Esophagus (tissue), 2 donors: ENCODE data around the gene IKZF4. TPM values are rescaled to one million over a fixed set of nuclear protein-coding genes. Genes with fewer than 3 reads are reported as not detected.
"Not testable (repeated sequence)": the region's sequence is repeated elsewhere in the genome, so short reads cannot be mapped to it uniquely, and the experiment has no call there.

ENCODE experiments used
- H3K27ac ChIP-seq, 2 donors: one replicate each; pipeline ENCODE4 v1.5.1; 2013; ENCODE audit warnings: low read depth in 2 of 2, mild to moderate bottlenecking in 2 of 2, inconsistent platforms in 1 of 2, low read length in 1 of 2, moderate library complexity in 1 of 2
- H3K27me3 ChIP-seq, 2 donors: one replicate each; pipeline ENCODE4 v1.6.1; 2013; ENCODE audit warnings: low read length in 2 of 2, control low read depth in 1 of 2, mild to moderate bottlenecking in 1 of 2; ENCODE audit not compliant: insufficient read depth in 2 of 2, control insufficient read depth in 1 of 2
- H3K36me3 ChIP-seq, 2 donors: one replicate each; pipeline ENCODE4 v1.6.1; 2013; ENCODE audit warnings: low read length in 1 of 2; ENCODE audit not compliant: control insufficient read depth in 2 of 2, insufficient read depth in 2 of 2
- H3K4me1 ChIP-seq, 2 donors: one replicate each; pipeline ENCODE4 v1.6.1; 2013; ENCODE audit warnings: low read length in 1 of 2; ENCODE audit not compliant: control insufficient read depth in 2 of 2, insufficient read depth in 2 of 2
- H3K4me3 ChIP-seq, 2 donors: one replicate each; pipeline ENCODE4 v1.5.1; 2013; ENCODE audit warnings: low read length in 2 of 2, mild to moderate bottlenecking in 2 of 2, low read depth in 1 of 2, moderate library complexity in 1 of 2
- H3K9me3 ChIP-seq, 2 donors: one replicate each; pipeline ENCODE4 v1.6.1; 2013; ENCODE audit warnings: mild to moderate bottlenecking in 2 of 2, low read depth in 1 of 2, low read length in 1 of 2, moderate library complexity in 1 of 2; ENCODE audit not compliant: control insufficient read depth in 2 of 2, insufficient read depth in 1 of 2
- WGBS, 2 donors: extraction: QIAGEN DNeasy Blood & Tissue Kit; methylation state at CpG; one replicate each; pipeline ENCODE4 v1.1.7; 2013; 5-methylcytosine and 5-hydroxymethylcytosine counted together
- polyA plus RNA-seq, 2 donors: library from polyadenylated mRNA; stranded (reverse); fragments of 200-250 nt; gene quantifications; one replicate each; pipeline ENCODE4 v1.2.3, GENCODE V29; 2013
- donor health status: healthy with polysubstance abuse.
- donor health status: Bipolar disorder and iron deficiency.

The IKZF4 gene
- polyA plus RNA-seq, 2 donors, result 1.5 TPM

GRCh38 chr12:56046027-56046780 lies 25.4 kb downstream of the IKZF4 start:
- H3K27me3 ChIP-seq, result no peaks in the 10 kb centered on the region
- H3K27ac ChIP-seq, result peak overlapping the region in 1 of 2 donors; percentile 24
- H3K4me1 ChIP-seq, result peaks cover 0 to 2% of the 10 kb centered on the region in 2 donors
- H3K9me3 ChIP-seq, result no peaks in the 10 kb centered on the region
- H3K36me3 ChIP-seq, result peaks cover 5 to 6% of the 10 kb centered on the region in 2 donors
- no peak overlapping the region for H3K4me3 ChIP-seq
- 84 to 86% methylated on average over 9 of the region's 9 CpGs for WGBS, 2 donors

- no peak overlapping the region for H3K27ac ChIP-seq
- H3K27me3 ChIP-seq, result no peaks in the 10 kb centered on the region
- no peak overlapping the region for H3K4me3 ChIP-seq
- H3K9me3 ChIP-seq, result no peaks in the 10 kb centered on the region
- H3K4me1 ChIP-seq, result no peaks in the 10 kb centered on the region
- WGBS, 2 donors, result 77 to 78% methylated on average over 6 of the region's 6 CpGs
- H3K36me3 ChIP-seq, result no peaks in the 10 kb centered on the region
These were observed 32.6 kb downstream of the IKZF4 start for GRCh38 chr12:56053407-56053893.

GRCh38 chr12:56059964-56060363 lies 39.1 kb downstream of the IKZF4 start:
- H3K9me3 ChIP-seq, H3K4me1 ChIP-seq: not testable (repeated sequence)
- 82 to 85% methylated on average over 8 of the region's 8 CpGs for WGBS, 2 donors

GRCh38 chr12:56061982-56062381 lies 41.1 kb downstream of the IKZF4 start:
- Histone ChIP-seq H3K36me3 (no peaks in the 10 kb centered on the region), H3K9me3 (no peaks in the 10 kb centered on the region), H3K4me1 (no peaks in the 10 kb centered on the region), H3K27ac (no peak overlapping the region), H3K27me3 (no peaks in the 10 kb centered on the region), H3K4me3 (no peak overlapping the region)
- 67 to 72% methylated on average over 5 of the region's 5 CpGs for whole genome bisulfite sequencing, 2 donors

More at GRCh38 chr12:56059964-56060363, 39.1 kb downstream of the IKZF4 start:
- not testable (repeated sequence) for H3K36me3 ChIP-seq, H3K4me3 ChIP-seq, H3K27me3 ChIP-seq, H3K27ac ChIP-seq

- H3K36me3 ChIP-seq, result no peaks in the 10 kb centered on the region
- no peaks in the 10 kb centered on the region for H3K4me1 ChIP-seq
- H3K27ac ChIP-seq, result no peak overlapping the region
- H3K9me3 ChIP-seq, result no peaks in the 10 kb centered on the region
- H3K4me3 ChIP-seq, result no peak overlapping the region
- no peaks in the 10 kb centered on the region for H3K27me3 ChIP-seq
These were observed 42.2 kb downstream of the IKZF4 start for GRCh38 chr12:56062996-56063395.

GRCh38 chr12:56071648-56072047 lies 50.8 kb downstream of the IKZF4 start:
- WGBS, 2 donors, result 65 to 79% methylated on average over 4 of the region's 4 CpGs

GRCh38 chr12:56074396-56074795 lies 53.6 kb downstream of the IKZF4 start:
- Histone ChIP-seq H3K27me3 (no peaks in the 10 kb centered on the region), H3K4me3 (no peak overlapping the region), H3K4me1 (no peaks in the 10 kb centered on the region), H3K9me3 (no peaks in the 10 kb centered on the region), H3K27ac (no peak overlapping the region), H3K36me3 (no peaks in the 10 kb centered on the region)
- 82 to 86% methylated on average over 5 of the region's 5 CpGs for WGBS, 2 donors

More at GRCh38 chr12:56071648-56072047, 50.8 kb downstream of the IKZF4 start:
- H3K36me3 ChIP-seq, result no peaks in the 10 kb centered on the region
- no peak overlapping the region for H3K4me3 ChIP-seq
- H3K4me1 ChIP-seq, result no peaks in the 10 kb centered on the region
- no peaks in the 10 kb centered on the region for H3K27me3 ChIP-seq
- H3K9me3 ChIP-seq, result no peaks in the 10 kb centered on the region
- no peak overlapping the region for H3K27ac ChIP-seq

GRCh38 chr12:56077966-56078365 lies 57.1 kb downstream of the IKZF4 start:
- H3K9me3 ChIP-seq, H3K27me3 ChIP-seq, H3K4me1 ChIP-seq, H3K36me3 ChIP-seq, H3K4me3 ChIP-seq: not testable (repeated sequence)
- 80 to 88% methylated on average over 9 of the region's 9 CpGs for WGBS, 2 donors
- H3K27ac ChIP-seq, result peak overlapping the region in 1 of 2 donors; percentile 15

GRCh38 chr12:56078427-56078826 lies 57.6 kb downstream of the IKZF4 start:
- peak overlapping the region; percentile 96 to 98 for H3K27ac ChIP-seq
- H3K36me3 ChIP-seq, result no peaks in the 10 kb centered on the region
- H3K4me3 ChIP-seq, result peak overlapping the region in 1 of 2 donors; percentile 63
- H3K27me3 ChIP-seq, result no peaks in the 10 kb centered on the region
- H3K9me3 ChIP-seq, result no peaks in the 10 kb centered on the region
- 93 to 95% methylated on average over 1 of the region's 1 CpG for WGBS, 2 donors
- H3K4me1 ChIP-seq, result peaks cover 0 to 8% of the 10 kb centered on the region in 2 donors
